B cell (primary cell): ENCODE results near the gene MEIKIN. TPM values are rescaled to one million over a fixed set of nuclear protein-coding genes. Genes with fewer than 3 reads are reported as not detected.

Source experiments
- ATAC-seq: fragments of 200-7000 bp; cut with Tn5 transposase; one replicate; pipeline ENCODE4 v1.10.0; 2021; ENCODE audit warnings: low read depth, mild to moderate bottlenecking, moderate number of reproducible peaks, moderate library complexity
- CTCF ChIA-PET: fragments of 350-600 bp; sonication (Branson Sonifier 250); formaldehyde crosslinking; loops from one replicate; lab custom pipeline; 2021; ENCODE audit warnings: antibody characterized with exemption, inconsistent platforms; lab: Charles Lee
- POLR2A ChIA-PET: fragments of 350-600 bp; sonication (Branson Sonifier 250); formaldehyde crosslinking; loops from one replicate; lab custom pipeline; 2021; ENCODE audit warnings: antibody characterized with exemption; lab: Charles Lee
- DNase-seq: peaks from one replicate; pipeline ENCODE4 v3.0.0; 2013
- H2AFZ ChIP-seq: 2 replicates; pipeline ENCODE4 v1.6.1; 2012; ENCODE audit warnings: mild to moderate bottlenecking, low read depth, low read length; ENCODE audit not compliant: insufficient read depth, poor library complexity, severe bottlenecking
- H3K27ac ChIP-seq, 2 donors: 1 replicate in 1 of 2; 2 replicates in 1 of 2; pipeline ENCODE4 v1.5.1; 2012 to 2013; ENCODE audit warnings: low read length in 2 of 2, mild to moderate bottlenecking in 2 of 2, moderate library complexity in 1 of 2
- H3K27me3 ChIP-seq, 4 experiments: fragments of 200-600 bp in 1 of 4; sonication (generic) in 1 of 4; replicated peaks in 1 of 4; 1 replicate in 2 of 4; 2 replicates in 2 of 4; pipeline versions ENCODE4 v1.6.1 to v1.7.0; 2013 to 2016; ENCODE audit warnings: low read length in 3 of 4, mild to moderate bottlenecking in 2 of 4, mixed read lengths in 1 of 4, moderate library complexity in 1 of 4; ENCODE audit not compliant: insufficient read depth in 4 of 4, control insufficient read depth in 3 of 4; ENCODE audit errors: control extremely low read depth in 1 of 4
- H3K36me3 ChIP-seq, 2 experiments: replicated peaks in 1 of 2; 1 replicate in 1 of 2; 2 replicates in 1 of 2; pipeline versions ENCODE4 v1.6.1 to v1.7.1; 2013; ENCODE audit warnings: low read length in 1 of 2; ENCODE audit not compliant: insufficient read depth in 2 of 2, control insufficient read depth in 1 of 2; ENCODE audit errors: control extremely low read depth in 1 of 2, extremely low read depth in 1 of 2
- H3K4me1 ChIP-seq, 2 donors: fragments of 200-600 bp in 1 of 2; sonication (generic) in 1 of 2; 1 replicate in 1 of 2; 2 replicates in 1 of 2; pipeline versions ENCODE4 v1.5.1 to v1.6.1; 2013 to 2017; ENCODE audit warnings: low read length in 2 of 2; ENCODE audit not compliant: control insufficient read depth in 2 of 2, insufficient read depth in 2 of 2
- H3K4me2 ChIP-seq: replicated peaks from 2 replicates; pipeline ENCODE3; 2012; ENCODE audit warnings: mild to moderate bottlenecking, low read depth, low read length; ENCODE audit not compliant: poor library complexity, severe bottlenecking
- H3K4me3 ChIP-seq, 5 experiments: fragments of 200-600 bp in 1 of 5; sonication (generic) in 1 of 5; 1 replicate in 3 of 5; 2 replicates in 2 of 5; pipeline versions ENCODE4 v1.5.1 to v1.7.0; 2011 to 2016; ENCODE audit warnings: low read length in 4 of 5, mild to moderate bottlenecking in 4 of 5, low read depth in 2 of 5, control low read depth in 1 of 5, moderate library complexity in 1 of 5; ENCODE audit not compliant: insufficient read depth in 1 of 5; ENCODE audit errors: control extremely low read depth in 1 of 5, extremely low read depth in 1 of 5
- H3K79me2 ChIP-seq: fragments of 200-600 bp; sonication (generic); one replicate; pipeline ENCODE4 v1.6.0; 2016; ENCODE audit warnings: low read length; ENCODE audit not compliant: control insufficient read depth, insufficient read depth
- H3K9ac ChIP-seq: fragments of 200-600 bp; sonication (generic); 2 replicates; pipeline ENCODE4 v1.6.1; 2017; ENCODE audit warnings: mild to moderate bottlenecking, low read length, moderate library complexity
- H3K9me3 ChIP-seq, 3 donors: one replicate each; pipeline versions ENCODE4 v1.6.1 to v1.7.1; 2013; ENCODE audit warnings: low read length in 2 of 3; ENCODE audit not compliant: control insufficient read depth in 2 of 3, insufficient read depth in 1 of 3; ENCODE audit errors: control extremely low read depth in 1 of 3
- H4K20me1 ChIP-seq: 2 replicates; pipeline ENCODE4 v1.6.0; 2012; ENCODE audit warnings: mild to moderate bottlenecking, low read length; ENCODE audit not compliant: insufficient read depth, control insufficient read depth, poor library complexity, severe bottlenecking
- H3K27ac Mint-ChIP-seq: one replicate; pipeline ENCODE4 v1.8.0; 2021; ENCODE audit warnings: mixed read lengths
- H3K27me3 Mint-ChIP-seq: one replicate; pipeline ENCODE4 v1.8.0; 2021; ENCODE audit warnings: mixed read lengths
- H3K4me1 Mint-ChIP-seq: one replicate; pipeline ENCODE4 v1.8.0; 2021; ENCODE audit warnings: mixed read lengths
- H3K4me3 Mint-ChIP-seq: one replicate; pipeline ENCODE4 v1.8.0; 2021; ENCODE audit warnings: mixed read lengths
- H3K9me3 Mint-ChIP-seq: one replicate; pipeline ENCODE4 v1.8.0; 2022; ENCODE audit warnings: mixed read lengths; ENCODE audit not compliant: insufficient read depth
- CTCF ChIP-seq: fragments of 200-600 bp; IDR thresholded peaks from one replicate; pipeline ENCODE4 v1.8.0; 2022; ENCODE audit warnings: antibody characterized with exemption, mild to moderate bottlenecking
- EZH2 ChIP-seq: IDR thresholded peaks from 2 replicates; pipeline ENCODE4 v1.6.1; 2012; ENCODE audit warnings: borderline replicate concordance, low read depth, mild to moderate bottlenecking, moderate library complexity, low read length; ENCODE audit not compliant: insufficient read depth, poor library complexity, severe bottlenecking
- WGBS: methylation state at CpG from one replicate; pipeline ENCODE4 v1.1.5; 2013; ENCODE audit warnings: missing lambda C conversion rate; ENCODE audit not compliant: insufficient coverage; 5-methylcytosine and 5-hydroxymethylcytosine counted together
- intact Hi-C: fragments of 100-400 bp; cut with micrococcal nuclease; formaldehyde crosslinking; loops from one replicate; pipeline ENCODE4 v1.10.0; 2022
- polyA plus RNA-seq: library from polyadenylated mRNA; depleted of rRNA; stranded (reverse); fragments of >200 nt; gene quantifications from 2 replicates; pipeline ENCODE4 v1.2.3, GENCODE V29; 2012
- total RNA-seq, 2 donors: library from RNA; stranded (reverse); fragments of 120-200 nt in 1 of 2; gene quantifications; 1 replicate in 1 of 2; 2 replicates in 1 of 2; pipeline versions ENCODE4 v1.2.3 to v1.2.4, GENCODE V29; 2013 to 2022

The MEIKIN gene
- total and polyA plus RNA-seq, 2 donors (not counting 1 experiment from before 2014, with no cell fraction given): not detected

GRCh38 chr5:131824631-131825030, 120.8 kb downstream of the MEIKIN start:
- no peak overlapping the region for H2AFZ ChIP-seq
- H3K27ac ChIP-seq: no peak overlapping the region
- peaks cover 0 to 3% (median 0%) of the 10 kb centered on the region in 3 donors for H3K9me3 ChIP-seq
- intact Hi-C loops: no loop called here
- no peaks in the 10 kb centered on the region for H3K4me1 ChIP-seq
- no peaks in the 10 kb centered on the region for H4K20me1 ChIP-seq
- DNase-seq (no peak), ATAC-seq (no peak)
- Mint-ChIP-seq H3K27me3 (peaks cover 8% of the 10 kb centered on the region), H3K4me1 (peaks cover 7% of the 10 kb centered on the region), H3K4me3 (no peak overlapping the region), H3K27ac (no peak overlapping the region), H3K9me3 (no peaks in the 10 kb centered on the region)
- TF ChIP-seq EZH2: no peak
- no peak for TF ChIP-seq CTCF
- no peaks in the 10 kb centered on the region for H3K27me3 ChIP-seq
- ChIA-PET CTCF (no interaction called here), POLR2A (no interaction called here)
- H3K4me3 ChIP-seq: no peak overlapping the region
- H3K36me3 ChIP-seq: no peaks in the 10 kb centered on the region
- H3K79me2 ChIP-seq: no peaks in the 10 kb centered on the region
- H3K4me2 ChIP-seq: no peak overlapping the region
- WGBS: no CpG with 5 or more reads among the region's 1 CpG
- H3K9ac ChIP-seq: no peak overlapping the region

DNA sequence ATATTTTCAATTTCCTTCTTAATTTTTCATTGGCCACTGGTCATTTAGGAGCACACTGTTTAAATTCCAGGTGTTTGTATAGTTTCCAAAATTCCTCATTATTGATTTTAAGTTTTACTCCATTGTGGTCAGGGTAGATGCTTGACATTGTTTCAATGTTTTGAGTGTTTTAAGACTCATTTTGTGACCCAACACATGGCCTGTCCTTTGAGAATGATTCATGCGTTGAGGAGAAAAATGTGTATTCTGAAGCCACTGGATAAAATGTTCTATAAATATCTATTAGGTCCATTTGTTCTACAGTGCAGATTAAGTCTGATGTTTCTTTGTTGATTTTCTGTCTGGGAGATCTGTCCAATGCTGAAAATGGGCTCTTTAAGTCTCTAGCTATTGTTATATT, 124.2 kb downstream of the MEIKIN start:
- ChIA-PET POLR2A (no interaction called here), CTCF (no interaction called here)
- no CpG with 5 or more reads among the region's 1 CpG for WGBS
- Histone ChIP-seq H3K4me2 (no peak overlapping the region), H4K20me1 (no peaks in the 10 kb centered on the region), H3K27me3 (no peaks in the 10 kb centered on the region), H3K4me1 (peaks cover 6 to 11% of the 10 kb centered on the region in 2 donors), H3K4me3 (no peak overlapping the region), H3K9me3 (no peaks in the 10 kb centered on the region), H3K27ac (no peak overlapping the region), H3K9ac (no peak overlapping the region), H3K79me2 (no peaks in the 10 kb centered on the region), H3K36me3 (no peaks in the 10 kb centered on the region), H2AFZ (no peak overlapping the region)
- H3K4me1 Mint-ChIP-seq: peaks cover 21% of the 10 kb centered on the region
- no peak overlapping the region for H3K27ac Mint-ChIP-seq
- TF ChIP-seq EZH2 (no peak), CTCF (no peak)
- no peak for DNase-seq
- no peak for ATAC-seq
- no peak overlapping the region for H3K4me3 Mint-ChIP-seq
- no peaks in the 10 kb centered on the region for H3K9me3 Mint-ChIP-seq
- intact Hi-C loops: no loop called here
- peaks cover 8% of the 10 kb centered on the region for H3K27me3 Mint-ChIP-seq
